Activated CD8-positive, alpha-beta memory T cell treated with anti-CD3 and anti-CD28 coated beads for 1 hour (primary cell): ENCODE measurements around the gene UCN.

Source experiments
- DNase-seq, 2 donors: peaks; one replicate each; pipeline ENCODE4 v3.0.0-alpha.2; 2020; ENCODE audit warnings: low read depth in 1 of 2; ENCODE audit errors: extremely low read depth in 1 of 2

UCN gene

DNA sequence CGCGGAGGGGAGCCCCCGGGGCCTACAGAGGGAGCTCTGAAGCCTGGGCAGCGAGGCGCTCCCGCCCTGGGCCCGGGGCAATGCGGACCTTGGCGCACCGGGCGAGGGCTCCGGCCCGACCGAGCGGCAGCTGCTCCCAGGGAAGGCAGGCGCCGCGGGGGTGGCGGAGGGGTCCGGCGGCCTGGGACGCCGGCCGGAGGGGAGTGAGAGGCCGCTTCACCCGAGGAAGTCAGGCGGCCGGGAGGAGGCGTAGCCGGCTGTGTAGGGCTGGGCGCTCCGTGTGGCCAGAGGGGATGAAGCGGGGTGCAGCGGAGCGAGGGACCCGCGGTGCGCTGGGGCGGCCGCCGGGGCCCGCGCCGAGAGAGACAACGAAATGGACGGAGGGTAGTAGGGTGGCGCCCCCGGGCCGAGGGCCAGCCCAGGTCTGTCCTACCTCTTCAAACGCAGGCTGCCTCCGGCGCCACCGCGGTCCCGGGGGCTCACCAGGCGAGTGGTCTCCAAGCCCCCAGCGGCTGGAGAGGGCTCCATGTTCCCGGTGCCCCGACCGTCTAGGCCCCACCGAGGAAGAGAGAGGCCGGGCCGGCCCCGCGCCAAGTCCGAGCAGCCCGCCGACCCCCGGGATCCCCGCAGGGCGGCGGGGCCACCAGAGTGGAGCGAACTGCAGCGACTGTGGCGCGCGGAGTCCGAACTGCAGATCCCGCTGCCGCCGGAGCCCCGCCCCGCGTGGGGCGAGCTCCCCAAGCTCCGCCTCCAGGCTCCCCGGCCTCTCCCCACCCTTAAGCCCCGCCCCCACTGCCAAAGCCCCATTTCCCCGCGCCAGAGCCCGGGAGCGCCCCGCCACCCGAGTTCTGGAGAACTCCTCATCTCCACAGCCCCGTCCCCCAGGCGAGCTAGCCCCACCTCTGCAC is 45.6 kb downstream of the UCN start, which contains the start of gene SLC30A3:
Gene SLC30A3, minus strand, starts transcription at position 669 of the 908 bp plus-strand sequence. Its CDS starts 141 bp downstream, at position 528.
- peak; percentile 17 to 53 for DNase-seq

- DNase-seq = no peak
These were observed 46.3 kb downstream of the UCN start for GRCh38 chr2:27261926-27262298.

- DNase-seq = no peak
These were observed 46.9 kb downstream of the UCN start for GRCh38 chr2:27261241-27261925.

DNA sequence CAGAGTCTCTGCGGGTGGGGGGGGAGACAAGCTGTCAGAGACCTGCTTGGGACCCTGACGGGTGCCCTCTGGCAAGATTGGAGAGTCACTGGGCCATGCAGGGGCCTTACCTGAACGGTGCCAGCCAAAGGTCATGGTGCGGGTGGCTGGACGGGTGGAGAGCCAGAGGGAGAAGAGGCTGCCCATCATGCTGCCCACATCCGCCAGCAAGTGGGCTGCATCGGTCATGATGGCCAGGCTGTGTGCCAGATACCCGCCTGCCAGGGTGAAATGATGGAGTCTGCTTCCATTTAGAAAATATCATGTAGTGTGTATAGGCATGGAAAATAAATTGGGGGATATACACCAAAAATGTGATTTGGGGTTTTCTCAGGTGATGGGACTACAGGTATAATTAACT is 50.2 kb downstream of the UCN start:
- no peak for DNase-seq
